Measurements from ENCODE around the gene TST. TPM values are rescaled to one million over a fixed set of nuclear protein-coding genes. Genes with fewer than 3 reads are reported as not detected.

The TST gene
- total RNA-seq, 1 experiment from 2014 or later, result 99.4 TPM

DNA sequence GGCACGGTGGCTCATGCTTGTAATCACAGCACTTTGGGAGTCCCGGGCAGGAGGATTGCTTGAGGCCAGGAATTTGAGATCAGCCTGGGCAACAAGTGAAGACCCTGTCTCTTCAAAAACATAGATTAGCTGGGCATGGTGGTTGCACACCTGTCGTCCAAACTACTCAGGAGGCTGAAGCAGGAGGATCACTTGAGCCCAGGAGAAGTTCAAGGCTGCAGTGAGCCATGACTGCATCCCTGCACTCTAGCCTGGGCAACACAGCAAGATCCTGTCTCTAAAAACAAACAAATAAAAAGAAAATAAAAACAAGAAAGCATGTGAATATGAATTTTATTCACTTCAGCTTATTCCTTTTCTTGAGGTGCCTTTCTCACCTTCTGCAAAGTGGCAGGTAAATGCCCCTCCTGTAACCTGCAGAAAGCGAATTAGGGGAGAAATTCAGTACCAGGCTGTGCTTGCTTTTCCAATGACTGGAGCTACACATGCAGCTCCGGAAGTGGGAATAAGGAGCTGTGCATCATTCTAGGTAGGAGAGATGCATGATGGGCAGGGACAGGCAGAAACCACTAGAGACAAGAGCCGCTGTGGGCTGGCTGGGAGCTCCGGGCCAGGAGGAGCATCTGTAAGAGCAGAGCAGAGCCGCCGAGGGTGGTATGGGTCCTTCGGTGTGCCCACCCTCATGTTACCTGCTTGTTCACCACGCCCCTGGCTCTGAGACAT is 17.6 kb upstream of the TST start:
- DNase-seq, result no peak
- Histone ChIP-seq H3K4me3 (no peak overlapping the region), H3K27me3 (ENCODE audit: insufficient read depth, low read depth) (no peaks in the 10 kb centered on the region), H3F3A (ENCODE audit: insufficient read depth, low read depth) (peaks cover 56% of the 10 kb centered on the region), H2AFZ (no peak overlapping the region), H3K79me2 (ENCODE audit: low read depth) (no peaks in the 10 kb centered on the region), H3K9me2 (ENCODE audit: insufficient read depth) (no peaks in the 10 kb centered on the region), H3K4me2 (no peak overlapping the region), H3K4me1 (replicated peaks; ENCODE audit: insufficient read depth) (peaks cover 49% of the 10 kb centered on the region), H3K9me3 (ENCODE audit: insufficient read depth, low read depth) (no peaks in the 10 kb centered on the region), H3K36me3 (ENCODE audit: low read depth) (no peaks in the 10 kb centered on the region), H4K20me1 (ENCODE audit: insufficient read depth) (no peaks in the 10 kb centered on the region), H3K27ac (no peak overlapping the region)
- intact Hi-C loops (cut with micrococcal nuclease; ENCODE audit: unreplicated experiment), result no loop called here
- TF ChIP-seq, protein P1, sequence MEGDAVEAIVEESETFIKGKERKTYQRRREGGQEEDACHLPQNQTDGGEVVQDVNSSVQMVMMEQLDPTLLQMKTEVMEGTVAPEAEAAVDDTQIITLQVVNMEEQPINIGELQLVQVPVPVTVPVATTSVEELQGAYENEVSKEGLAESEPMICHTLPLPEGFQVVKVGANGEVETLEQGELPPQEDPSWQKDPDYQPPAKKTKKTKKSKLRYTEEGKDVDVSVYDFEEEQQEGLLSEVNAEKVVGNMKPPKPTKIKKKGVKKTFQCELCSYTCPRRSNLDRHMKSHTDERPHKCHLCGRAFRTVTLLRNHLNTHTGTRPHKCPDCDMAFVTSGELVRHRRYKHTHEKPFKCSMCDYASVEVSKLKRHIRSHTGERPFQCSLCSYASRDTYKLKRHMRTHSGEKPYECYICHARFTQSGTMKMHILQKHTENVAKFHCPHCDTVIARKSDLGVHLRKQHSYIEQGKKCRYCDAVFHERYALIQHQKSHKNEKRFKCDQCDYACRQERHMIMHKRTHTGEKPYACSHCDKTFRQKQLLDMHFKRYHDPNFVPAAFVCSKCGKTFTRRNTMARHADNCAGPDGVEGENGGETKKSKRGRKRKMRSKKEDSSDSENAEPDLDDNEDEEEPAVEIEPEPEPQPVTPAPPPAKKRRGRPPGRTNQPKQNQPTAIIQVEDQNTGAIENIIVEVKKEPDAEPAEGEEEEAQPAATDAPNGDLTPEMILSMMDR (conservative IDR thresholded peaks at IDR 0.05), result no peak
- no peak for TF ChIP-seq EZH2 (IDR thresholded peaks at IDR 0.05; ENCODE audit: low read depth)
- CTCF ChIA-PET, result interaction anchor here (0.6 kb wide), 1 partner anchor 56 kb away, joined by 7 read pairs; no protein-coding TSS in a partner anchor
- POLR2A ChIA-PET (ENCODE audit: unreplicated experiment), result no interaction called here
- BruUV-seq (replicated peaks), result no TSS peak

DNA sequence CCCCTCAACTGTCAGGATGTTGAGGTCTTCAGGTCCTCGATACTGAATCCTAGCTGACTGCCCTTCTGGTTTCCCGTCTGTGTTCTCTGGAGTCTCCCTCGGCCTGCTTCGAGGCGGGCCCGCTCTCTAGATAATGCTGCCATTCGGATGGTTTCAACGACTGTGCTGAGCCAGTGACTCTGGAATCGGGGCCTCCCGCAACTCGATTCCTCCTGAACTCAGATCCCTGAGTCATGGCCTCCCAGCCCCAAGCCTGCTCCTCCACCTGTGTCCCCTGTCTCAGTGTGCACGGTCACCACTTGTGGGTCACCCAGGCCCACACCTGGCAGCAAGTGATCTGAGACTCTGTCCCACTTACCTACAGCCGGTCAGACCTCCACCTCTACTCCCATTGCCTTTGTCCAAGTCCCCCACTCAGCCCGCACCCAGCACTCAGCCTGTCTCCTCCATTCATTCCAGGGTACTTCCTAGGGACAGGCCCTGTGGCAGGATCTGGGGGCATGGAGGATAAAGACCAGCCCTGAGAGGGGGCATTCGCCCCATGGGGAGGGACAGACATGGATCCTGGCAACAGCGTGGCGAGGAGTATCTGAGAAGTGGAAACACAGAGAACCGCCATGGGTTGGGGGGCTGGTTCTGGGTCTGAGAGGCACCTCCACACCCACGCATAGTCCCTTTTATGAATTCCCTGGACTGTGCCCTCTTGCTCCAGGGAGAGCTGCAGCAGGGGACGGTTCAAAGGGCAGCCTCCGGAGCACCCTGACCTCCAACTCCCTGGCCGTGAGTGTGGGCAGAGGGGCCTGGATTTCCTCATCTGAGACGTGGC is 14.6 kb upstream of the TST start:
- Histone ChIP-seq H3K27me3 (ENCODE audit: insufficient read depth, low read depth) (no peaks in the 10 kb centered on the region), H4K20me1 (ENCODE audit: insufficient read depth) (no peaks in the 10 kb centered on the region), H3K4me3 (no peak overlapping the region; the same call in 1 of the 2 replicates), H3K9me3 (ENCODE audit: insufficient read depth, low read depth) (no peaks in the 10 kb centered on the region), H3K36me3 (ENCODE audit: low read depth) (no peaks in the 10 kb centered on the region), H3K9me2 (ENCODE audit: insufficient read depth) (no peaks in the 10 kb centered on the region), H3K27ac (peak overlapping the region; percentile 86), H3K4me1 (replicated peaks; ENCODE audit: insufficient read depth) (peaks cover 40% of the 10 kb centered on the region), H3K79me2 (ENCODE audit: low read depth) (no peaks in the 10 kb centered on the region), H3K4me2 (peak overlapping the region; percentile 83), H3F3A (ENCODE audit: insufficient read depth, low read depth) (peaks cover 49% of the 10 kb centered on the region), H2AFZ (no peak overlapping the region)
- BruUV-seq (replicated peaks), result no TSS peak
- intact Hi-C loops (cut with micrococcal nuclease; ENCODE audit: unreplicated experiment), result loop anchor here (5.0 kb wide), 2 partner anchors 162 to 163 kb away; no protein-coding TSS in a partner anchor
- POLR2A ChIA-PET (ENCODE audit: unreplicated experiment), result no interaction called here
- TF ChIP-seq, protein P1 (conservative IDR thresholded peaks at IDR 0.05), result no peak
- TF ChIP-seq EZH2 (IDR thresholded peaks at IDR 0.05; ENCODE audit: low read depth), result no peak
- CTCF ChIA-PET, result no interaction called here
- DNase-seq, result peak in 1 of 2 experiments; percentile 52

Data from PC-9 (cell line).